ENCODE results near the gene GALNT2.

The GALNT2 gene

DNA sequence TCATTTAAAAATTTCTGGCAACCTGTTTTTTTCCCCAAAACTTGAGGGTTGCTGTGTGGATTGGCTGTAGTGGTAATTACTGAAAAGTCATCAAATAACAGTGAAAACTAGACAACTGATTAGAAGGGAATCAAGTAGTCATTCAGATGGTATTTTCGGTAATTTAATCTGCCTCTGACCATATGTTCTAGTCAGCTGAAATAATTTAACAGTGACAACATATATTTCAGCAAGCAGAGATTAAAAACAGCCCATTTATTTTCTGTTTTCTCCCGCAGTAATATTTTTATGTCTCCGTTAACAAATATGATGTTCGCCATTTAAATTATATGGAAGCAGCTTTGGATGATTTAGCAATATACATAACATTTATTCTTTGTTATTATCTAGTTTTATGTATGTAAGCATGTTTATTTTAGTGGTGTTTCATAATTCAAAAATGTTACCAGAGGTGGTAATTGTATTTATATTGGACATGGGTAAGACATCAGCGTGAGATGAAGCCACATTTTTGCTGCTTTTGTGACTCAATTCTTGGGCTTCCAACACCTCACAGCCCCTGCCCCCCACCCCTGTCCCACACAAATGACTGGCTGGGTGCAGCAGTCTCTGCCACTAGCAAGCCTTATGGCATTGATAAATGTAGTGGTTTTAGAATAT lies 104.4 kb downstream of the GALNT2 start:
- DNase-seq = no peak

DNA sequence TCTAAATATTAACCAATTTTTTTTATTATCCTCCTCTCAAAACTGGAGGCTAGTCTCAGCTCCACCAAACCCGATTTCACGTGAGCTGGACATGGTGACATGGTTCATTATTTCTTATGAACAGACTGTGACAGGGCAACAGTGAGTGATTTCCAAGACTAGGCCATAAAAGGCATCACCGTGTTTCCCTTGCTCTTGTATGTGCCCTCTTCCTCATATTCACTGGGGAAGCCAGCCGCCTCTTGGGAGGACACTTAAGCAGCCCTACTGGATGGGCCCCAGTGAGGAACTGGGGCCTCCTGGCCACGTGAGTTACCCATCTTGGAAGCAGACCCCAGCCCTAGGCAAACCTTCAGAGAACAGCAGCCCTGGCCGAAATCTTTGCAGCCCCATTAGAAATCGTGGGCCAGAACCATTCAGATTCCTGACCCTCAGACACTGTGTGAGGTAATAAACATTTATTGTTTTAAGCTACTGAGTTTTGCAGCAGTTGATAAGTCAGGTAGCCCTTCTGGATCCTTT lies 105.0 kb downstream of the GALNT2 start:
- DNase-seq = no peak

DNA sequence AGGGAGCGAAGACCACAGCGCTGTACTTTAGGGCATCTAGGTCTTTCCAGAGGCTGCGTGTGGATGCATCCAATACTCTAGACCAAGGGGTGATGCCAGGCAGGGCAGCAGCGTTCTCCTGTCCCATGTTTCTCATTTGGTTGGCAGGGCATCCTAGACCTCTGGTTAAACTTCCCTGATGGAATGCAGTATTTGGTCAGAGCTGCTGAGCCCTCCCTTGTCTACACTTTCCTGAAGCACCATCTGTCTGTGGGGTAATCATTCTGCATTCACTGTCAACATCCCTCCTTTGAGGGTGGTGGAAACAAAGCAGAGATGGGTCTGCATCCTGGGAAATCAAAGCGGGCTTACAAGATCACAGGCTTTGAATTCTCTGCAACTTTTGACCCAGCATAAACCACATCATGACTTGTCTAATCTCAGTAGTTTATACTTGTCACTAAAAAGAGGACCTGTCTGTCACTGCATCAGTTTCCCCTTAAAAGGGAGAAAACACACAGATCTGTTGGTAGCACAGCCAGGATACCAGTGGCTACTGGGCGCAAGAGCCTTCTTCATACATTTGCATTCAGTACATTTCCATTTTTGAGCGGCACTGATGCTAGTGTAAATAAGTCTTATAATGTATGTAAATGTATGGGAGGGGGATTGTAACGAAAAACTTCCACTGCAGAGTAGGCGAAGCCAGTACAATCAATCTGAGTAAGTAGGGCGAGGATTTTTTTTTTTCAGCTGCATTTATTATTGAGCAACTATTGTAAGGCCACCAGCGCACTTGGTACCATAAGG lies 106.3 kb downstream of the GALNT2 start:
- no peak for DNase-seq

DNA sequence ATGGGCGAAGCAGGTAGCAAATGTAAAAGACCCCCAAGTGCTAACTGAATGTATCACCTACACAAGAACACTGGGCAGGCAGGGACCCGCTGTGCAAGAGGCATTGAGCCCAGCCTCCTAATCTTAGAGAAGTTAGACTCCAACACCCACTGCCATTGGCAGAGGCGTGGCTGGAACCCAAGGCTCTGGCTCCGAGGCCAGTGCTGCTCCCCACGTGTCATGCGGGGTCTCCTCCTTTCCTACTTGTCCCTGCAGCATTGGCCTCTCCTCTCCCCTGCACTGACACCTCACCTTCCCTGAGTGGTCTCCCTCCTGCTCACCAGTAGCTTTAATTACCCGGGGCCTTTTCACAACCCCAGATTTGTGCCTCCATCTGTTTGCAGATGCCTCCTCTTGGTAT lies 107.0 kb downstream of the GALNT2 start:
- no peak for DNase-seq

DNA sequence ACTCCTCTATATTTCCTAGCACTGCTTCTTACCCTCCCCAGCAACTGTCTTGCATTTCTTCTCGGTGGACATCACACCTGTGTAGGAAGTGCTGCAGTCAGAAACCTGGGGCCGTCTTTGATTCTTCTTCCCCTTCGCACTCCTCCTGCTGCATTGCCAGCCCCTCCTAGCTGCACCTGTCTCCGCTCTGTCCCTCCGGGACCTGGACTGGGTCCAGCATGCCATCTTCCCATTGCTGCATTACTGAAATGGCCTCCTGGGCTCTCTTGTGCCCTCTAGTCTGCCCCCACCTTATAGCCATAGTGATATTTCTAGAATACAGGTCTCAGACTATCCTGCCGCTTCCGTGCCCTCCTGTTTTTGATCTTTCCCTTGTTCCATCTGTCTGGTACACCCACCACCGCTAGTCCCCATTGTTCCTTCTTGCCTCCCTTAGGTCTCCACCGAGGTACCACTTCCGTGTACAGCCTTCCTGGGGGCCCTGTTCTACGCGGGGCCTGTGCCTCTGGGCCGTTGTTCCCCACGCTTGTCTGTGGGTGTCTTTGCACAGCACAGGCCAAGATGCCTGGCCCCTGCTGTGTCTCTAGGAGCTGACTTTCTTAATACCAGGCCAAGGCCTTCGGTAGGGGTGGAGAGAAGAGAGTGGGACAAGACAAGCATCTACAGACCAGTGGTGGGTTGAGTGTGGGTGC lies 107.6 kb downstream of the GALNT2 start:
- DNase-seq = no peak

DNA sequence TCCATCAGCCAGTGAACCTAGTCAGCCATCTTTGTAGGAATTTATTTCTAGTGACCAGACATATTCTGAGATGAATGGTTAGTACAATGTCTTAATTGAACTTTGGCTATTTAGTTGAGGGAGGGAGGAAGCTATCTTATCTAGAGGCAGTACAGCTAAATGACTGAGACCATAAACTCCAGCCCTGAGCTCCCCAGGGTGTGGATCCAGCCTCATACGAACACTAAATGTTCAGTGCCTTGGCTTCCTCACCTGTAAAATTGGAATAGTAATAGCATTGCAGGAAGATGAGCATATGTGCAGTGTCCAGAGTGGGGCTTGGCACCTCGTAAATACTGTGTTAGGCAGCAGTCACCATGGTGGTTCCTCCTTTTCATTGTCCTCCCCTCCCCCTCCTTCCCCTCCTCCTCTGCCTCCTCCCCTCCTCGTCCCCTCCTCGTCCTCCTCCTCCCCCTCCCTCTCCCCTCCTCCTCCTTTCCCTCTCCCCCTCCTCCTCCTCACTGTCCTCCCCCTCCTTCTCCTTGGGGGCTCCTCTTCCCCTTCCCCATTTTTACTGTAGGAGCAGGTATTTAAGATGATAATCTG lies 108.2 kb downstream of the GALNT2 start:
- DNase-seq = no peak

DNA sequence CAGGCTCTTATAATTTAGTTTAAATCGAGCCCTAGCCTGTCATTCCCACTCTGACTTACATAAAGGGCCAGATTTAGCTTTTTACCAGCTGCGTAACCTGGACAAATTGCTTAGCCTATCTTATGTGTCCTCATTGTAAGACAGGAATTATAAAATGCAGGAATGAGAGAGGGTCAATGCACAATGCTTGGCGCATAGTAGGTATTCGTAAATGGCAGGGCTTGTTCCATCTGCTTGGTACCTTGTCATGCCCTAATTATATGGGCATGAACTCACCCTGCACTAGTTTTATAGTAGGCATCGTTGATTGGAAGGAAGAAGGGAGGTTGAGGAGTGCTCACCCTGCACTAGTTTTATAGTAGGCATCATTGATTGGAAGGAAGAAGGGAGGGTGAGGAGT lies 108.8 kb downstream of the GALNT2 start:
- DNase-seq = no peak

DNA sequence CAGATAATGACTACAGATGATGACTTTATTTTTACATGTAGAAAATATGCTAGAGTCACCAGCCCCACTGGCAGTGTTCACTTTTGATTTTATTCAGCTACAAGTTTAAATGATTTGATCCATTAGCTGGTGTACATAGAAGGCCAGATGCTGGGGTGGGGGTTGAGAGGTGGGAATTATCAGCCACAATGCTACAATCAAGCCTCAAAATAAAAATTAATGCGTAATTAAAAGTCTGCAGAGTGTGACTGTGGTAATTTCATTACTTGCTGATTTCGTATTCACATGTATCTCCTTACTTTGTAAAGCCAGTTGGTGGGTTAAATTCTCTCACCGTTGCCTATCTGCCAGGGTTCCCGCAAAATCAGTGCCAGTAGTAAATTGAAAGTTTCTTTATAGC lies 109.3 kb downstream of the GALNT2 start:
- no peak for DNase-seq

DNA sequence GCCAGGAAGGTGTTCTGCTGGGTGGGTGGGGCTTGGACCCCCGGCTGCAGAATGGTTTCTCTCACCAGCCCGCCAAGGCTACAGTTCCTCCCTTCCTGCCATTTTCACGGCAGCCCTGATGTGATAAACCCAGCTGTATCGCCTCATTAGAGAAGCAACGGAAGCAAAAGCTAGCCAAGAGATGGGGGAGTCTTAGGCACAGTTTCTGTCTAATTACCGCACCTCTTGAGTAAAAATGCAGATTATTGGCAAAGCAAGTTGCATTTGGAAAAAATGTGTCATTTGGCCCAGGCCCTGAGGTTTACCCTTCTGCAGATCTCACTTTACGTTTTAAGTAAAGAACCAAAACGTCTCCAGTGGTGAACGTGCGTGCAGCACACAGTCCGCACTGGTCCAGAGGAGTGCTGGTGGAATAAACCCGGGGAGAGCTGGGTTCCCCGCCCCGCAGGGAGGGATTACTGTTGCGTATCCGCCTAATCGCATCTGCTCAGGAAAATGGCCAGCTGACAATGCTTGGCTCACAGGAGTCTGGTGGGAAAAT lies 109.9 kb downstream of the GALNT2 start:
- peak; percentile 6 for DNase-seq

DNA sequence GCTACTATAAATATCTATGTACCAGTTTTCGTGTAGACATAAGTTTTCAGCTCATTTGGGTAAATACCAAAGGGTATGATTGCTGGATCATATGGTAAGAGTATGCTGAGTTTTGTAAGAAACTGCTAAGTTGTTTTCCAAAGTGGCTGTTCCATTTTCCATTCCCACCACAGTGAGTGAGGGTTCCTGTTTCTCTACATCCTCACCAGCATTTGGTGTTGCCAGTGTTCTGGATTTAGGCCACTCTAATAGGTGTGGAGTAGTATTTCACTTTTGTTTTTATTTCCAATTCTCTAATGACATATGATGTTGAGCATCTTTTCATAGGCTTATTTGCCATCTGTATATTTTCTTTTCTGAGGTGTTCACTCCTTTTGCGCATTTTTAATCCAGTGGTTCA lies 112.2 kb downstream of the GALNT2 start:
- no peak for DNase-seq

DNA sequence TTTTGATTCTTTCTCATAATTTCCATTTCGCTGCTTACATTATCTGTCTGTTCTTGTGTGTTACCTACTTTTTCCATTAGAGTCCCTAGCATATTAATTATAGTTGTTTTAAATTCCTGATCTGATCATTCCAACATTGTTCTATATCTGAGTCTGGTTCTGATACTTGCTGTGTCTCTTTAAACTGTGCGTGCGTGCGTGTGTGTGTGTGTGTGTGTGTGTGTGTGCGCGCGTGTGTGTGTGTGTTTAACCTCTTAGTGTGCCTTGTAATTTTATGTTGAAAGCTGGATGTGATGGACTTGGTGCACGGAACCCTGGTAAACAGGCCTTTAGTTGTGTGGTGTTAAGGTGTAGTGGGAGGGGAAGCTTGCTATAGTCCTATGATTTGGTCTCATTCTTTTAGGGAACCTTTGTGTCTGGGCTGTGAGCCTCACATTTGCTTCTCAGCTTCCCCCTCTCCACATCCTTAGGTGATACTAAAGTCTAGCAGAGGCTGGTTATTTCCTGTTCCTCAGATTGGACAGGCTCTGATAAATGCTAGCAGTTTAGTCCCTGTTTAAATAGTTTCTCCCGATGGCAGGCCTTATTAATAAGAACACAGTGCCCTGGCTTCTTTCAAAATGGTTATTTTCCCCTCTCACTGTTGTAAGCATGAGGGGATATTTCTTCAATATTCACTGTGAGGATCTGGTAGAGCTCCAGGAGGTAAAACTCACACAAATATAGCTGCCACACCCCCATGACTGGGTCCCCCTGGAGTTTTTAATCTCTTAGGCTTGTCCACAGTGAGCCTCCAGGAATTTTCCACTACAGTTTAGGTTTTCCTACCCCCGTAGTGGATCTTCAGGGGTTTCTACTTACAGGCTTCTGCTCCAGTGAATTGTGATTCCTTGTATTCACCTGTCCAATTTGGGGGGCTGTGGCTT lies 118.3 kb downstream of the GALNT2 start:
- DNase-seq = no peak

DNA sequence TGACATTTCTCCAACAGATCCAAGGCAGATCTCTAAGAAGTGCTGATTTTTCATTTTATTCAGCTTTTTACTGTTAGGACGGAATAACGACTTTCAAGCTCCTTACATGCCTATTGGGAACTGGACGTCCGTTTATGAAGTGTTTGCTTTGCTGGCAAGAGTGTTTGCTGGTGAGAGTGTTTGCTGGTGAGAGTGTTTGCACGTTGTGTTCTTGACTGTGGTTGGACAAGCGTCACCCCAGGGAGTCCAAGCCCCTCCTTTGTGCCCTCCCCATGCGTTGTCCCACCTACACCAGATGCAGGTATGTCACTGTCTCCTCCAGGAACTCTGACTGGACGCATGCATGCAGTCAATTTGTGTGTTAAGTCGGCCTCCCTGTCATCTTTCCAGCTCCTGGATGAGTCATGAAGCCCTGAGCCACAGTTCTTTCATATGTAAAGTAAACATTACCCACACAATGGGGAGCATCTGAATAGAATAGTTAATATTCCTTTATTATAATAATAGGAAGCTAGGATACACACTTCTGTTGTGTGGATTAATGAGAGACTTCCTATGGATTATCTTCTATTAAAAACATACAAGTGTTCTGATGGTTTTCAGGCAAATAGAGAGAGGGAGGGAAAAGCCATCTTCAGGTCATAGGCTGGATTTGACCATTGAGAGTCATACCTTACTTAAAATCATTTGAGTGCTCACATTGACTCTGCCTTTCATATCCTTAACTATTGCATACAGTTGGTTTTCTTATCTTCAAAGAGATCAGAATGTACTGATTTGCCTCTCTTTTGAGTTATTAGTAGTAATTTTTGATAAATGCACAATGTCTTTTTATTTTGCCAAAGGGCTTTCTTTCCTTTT lies 119.2 kb downstream of the GALNT2 start:
- peak; percentile 37 for DNase-seq

DNA sequence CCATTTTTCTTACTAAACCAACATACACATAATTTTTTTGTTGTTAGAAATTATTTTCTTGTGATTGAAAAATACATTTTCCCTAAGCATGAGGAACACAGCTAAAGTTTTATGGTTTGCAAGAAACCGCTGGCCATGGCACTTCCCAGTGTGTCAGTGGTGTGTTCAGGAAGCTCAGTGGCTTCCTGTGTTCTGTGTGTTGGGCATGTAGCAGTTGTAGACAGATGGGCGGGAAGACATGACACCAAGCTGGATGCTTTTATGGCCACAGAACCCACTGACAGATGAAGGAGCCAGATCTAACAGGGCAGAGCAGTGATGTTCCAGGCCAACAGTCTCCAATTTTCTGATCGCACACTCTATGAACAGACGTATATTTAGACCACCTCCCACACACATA lies 119.8 kb downstream of the GALNT2 start:
- no peak for DNase-seq

DNA sequence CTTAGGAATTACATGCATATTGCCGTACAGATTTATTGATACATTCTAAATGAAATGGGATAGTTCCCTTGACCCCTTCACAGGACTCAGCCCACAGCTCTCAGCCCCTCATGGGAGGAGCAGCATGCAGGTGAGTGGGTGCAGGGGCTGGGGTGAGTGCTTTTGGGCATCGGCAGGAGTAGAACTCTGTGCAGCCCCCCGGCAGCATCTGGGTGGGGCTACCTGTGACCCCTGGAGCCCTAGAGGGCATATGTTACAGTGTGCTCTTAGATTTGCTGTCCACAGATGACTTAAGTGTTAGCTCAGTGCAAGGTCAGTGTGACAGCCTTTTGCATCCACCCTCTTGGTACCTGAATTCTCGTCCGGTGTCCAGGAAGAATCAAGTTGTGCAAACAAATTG lies 120.3 kb downstream of the GALNT2 start:
- DNase-seq = no peak

DNA sequence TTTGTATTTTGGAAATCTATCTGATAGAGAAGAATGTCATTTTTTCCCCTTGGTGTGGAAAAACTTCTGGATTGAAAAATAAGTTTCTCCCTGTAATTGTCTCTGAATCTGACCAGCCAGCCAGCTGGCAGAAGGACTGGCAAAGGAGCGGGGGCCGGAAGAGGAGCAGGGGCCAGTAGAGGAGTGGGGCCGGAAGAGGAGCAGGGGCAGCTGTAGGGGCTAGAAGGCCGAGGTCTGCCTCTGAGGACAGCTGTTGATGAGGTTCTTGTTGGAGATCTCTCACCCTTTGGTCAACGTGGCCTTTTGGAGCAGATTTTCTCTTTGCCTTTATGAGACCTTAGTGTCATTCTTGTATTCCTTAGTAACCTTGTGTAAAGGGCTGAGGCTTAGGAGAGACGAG lies 121.8 kb downstream of the GALNT2 start:
- no peak for DNase-seq

DNA sequence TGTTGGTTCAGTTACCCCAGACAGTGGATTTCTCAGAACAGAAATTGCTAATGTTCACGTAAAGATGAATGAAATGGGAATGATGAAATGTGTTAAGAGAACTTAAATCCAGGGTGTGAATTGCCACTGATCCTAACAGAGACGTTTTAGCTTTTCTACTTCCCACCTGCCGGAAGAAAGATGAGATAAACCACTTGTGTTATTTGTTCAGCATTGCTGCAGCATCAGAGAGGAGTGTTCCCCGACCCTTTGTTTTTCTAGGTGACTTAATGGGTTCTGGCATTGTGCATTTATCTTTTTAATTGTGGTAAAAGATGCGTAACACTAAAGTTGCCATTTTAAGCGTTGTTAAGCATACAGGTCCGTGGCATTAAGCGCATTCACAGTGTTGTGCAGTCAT lies 122.3 kb downstream of the GALNT2 start:
- no peak for DNase-seq

DNA sequence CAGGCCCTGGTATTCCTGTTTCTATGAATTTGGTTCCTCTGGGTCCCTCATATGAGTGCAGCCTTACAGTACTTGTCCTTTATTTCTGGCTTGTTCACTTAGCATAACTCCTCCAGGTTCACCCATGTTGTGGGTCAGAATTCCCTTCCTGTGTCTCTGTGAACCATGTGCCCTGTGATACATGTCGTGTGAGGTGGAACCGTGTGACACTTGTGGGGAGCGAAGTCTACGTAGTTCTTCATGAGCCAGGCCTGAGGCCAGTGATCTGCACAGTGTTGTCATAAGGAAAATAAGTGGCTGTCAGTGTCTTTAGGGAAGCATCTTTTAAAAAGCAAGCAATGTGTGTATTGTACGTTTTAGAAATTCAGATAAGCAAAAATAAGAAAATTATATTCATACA lies 122.8 kb downstream of the GALNT2 start:
- no peak for DNase-seq

DNA sequence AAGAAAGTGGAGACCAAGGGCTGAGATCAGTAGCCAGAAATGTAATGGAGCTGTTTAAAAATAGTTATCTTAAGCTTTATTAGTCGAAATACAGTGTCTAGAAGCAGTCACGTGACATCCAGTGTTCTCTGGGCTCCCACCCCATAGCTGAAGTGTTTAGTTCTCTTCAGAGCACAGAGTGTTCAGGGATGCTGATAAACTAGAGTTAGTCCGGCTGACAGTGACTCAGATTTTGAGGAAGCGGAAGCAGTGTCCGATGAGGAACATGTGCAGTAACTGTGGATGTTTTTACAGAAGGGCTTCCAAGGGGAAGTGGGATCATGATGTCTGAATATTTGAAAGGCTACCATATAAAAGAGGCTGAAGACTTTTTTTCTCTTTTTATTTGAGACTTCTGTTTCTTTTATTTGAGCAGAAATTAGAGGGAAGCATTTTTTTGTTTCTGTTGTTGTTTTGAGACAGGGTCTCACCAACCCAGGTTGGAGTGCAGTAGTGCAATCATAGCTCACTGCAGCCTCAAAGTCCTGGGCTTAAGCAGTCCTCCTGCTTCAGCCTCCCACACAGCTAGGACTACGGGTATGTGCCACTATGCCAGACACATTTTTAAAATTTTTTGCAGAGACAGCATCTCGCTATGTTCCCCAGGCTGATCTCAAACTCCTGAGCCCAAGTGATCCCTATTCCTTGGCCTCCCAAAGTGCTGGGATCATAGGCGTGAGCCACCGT lies 124.2 kb downstream of the GALNT2 start:
- DNase-seq = no peak

DNA sequence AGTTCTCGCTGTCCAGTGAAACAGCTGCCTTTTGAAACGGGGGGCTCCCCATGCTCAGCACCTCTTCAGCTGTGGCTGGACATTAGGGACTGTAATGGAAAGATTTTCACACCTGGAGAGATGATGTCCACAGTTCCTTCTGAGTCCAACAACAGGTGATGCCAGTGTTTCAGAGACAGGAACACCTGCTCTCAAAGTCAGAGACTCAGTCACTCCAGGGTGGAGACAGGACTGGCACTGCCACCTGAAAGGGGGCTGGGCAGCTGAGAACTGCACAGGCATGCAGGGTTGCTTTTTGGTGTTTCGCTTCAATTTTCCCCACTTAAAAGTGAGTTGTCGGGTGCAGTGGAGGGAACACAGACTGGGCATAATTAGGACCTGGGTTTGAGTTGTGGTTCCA lies 124.8 kb downstream of the GALNT2 start:
- no peak for DNase-seq

DNA sequence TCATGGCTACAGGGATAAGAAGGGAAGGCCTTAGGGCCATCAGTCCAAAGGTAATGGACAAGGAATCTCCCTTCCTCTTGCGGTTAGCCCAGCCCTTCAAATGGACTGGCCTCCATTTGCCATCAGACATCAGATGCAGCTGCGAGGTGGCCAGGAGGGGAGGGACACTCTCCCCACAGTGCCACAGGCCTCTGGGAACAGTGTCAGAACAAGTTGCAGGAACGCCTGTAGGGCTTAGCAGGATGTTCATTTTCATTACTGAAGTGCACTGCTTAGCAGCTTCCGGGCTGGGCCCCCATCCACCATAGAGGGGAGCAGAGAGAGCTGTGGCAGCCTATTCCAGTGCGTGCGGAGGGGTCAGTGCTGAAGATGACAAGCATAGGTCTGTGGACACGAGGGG lies 127.5 kb downstream of the GALNT2 start:
- no peak for DNase-seq
